NOMO-1 treated with dmso at 0.1 percent for 144 hours (cell line): Measurements from ENCODE around the gene RGMB.

ENCODE experiments used
- DNase-seq: peaks from one replicate; lab custom pipeline; 2025; ENCODE audit not compliant: unreplicated experiment; lab: John Stamatoyannopoulos, UW

Gene RGMB

DNA sequence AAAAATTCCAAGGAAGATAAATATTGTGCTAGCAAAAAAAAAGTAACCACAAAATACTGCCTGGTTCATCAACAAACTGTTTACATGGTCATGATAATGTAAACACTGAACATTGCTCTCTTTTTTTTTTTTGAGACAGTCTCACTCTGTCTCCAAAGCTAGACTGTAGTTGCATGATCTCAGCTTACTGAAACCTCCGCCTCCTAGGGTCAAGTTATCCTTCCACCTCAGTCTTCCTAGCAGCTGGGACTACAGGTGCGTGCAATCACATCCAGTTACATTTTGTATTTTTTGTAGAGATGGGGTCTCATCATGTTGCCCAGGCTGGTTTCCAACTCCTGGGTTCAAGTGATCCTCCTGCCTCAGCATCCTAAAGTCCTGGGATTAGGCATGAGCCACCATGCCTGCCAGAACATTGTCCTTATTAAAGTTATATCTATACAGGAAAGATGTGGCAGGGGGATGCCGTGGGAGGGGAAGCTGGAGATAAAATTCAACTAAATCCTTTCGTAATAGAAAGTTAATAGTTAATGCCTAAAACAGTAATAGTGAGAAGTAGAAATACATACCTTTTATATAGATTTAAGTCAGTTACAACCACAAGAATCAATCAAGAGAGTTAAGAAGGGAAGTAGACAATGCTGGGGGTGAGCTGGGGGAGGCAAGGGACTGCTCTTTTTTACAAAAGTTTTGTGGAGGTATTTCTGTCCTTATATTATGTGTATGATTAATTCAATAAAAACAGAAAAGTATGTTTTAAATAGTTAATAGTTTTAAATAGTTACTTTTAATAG, 52.3 kb downstream of the RGMB start:
- no peak for DNase-seq

- DNase-seq: no peak
Measured at GRCh38 chr5:98827161-98827560, 53.7 kb downstream of the RGMB start.

- no peak for DNase-seq
Measured at GRCh38 chr5:98827588-98828284, 54.3 kb downstream of the RGMB start.

GRCh38 chr5:98836175-98836574, 62.7 kb downstream of the RGMB start:
- DNase-seq: no peak

DNA sequence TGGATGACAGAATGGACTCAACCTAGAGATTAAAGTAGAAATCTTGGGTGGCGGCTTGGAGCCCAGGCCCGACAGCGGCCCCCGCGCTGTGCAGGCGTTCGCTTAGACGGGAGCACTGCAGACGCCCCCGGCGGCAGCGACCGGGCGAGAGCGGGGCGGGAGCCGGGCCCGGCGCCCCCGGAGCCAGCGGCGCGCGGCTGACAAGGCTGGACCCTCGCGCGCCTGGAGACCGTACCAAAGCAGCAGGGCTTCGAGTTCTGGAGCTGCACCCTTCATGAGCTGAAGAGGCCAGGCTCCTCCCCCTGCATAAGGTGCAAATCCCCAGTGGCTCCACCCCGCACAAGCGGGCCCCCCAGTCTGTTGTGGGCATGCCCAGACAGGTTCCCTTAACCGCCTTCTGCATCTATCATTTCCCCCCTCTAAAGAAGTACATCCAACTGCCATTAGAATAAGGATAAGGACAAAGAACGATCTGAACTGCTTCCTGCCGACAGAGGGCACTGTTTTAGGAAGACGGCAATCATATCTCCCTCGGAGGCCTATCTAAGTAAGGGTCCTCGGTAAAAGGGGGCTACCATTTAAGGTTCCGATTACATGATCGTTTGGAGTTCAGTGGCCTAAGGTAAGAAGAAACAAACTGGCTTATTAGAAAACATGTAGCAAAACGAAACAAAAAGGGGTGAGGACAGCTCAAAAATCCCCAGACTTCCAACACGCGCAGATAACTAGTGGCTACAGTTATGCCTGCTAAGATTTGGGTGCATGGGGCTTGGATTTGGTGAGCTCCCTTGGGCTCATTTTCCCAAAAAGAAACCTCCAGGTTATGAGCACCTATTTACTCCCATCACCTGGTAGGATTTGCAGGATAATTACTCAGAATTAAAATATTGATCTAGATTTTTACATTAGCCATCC, 66.3 kb downstream of the RGMB start:
- DNase-seq: no peak

DNA sequence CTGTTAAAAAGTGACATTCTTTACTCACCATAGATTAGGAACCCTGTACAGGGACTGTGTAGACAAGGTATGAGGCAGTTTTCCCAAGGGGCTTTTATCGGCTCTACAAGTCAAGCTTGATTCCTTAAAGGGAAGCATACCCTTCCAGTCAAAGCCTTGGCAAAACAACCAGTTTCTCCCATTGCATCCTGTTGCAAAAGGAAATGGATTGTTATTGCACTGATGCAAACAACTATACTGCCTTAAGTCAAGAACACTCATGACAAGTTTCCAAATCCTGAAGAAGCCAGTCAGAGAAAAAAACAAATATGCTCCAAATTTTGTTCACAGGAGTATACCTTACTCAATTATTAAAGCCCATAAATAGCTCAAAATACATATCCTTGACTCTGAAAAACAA, 67.5 kb downstream of the RGMB start:
- no peak for DNase-seq

DNA sequence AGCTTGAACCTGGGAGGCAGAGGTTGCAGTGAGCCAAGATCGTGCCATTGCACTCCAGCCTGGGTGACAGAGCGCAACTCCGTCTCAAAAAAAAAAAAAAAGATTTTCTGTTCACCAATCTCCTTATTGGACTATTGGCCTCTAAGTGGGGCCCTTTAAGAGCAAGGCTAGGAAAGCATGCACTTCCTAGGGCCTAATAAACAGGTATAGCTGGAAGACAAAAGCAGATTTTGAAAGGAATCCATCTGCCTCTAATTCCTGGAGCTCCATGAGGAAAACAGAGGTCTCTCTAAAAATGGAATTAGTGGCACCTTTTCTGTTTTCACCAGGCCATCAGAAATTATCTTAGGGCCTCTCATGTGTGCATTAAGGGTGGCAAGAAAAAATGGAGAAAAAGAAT, 70.0 kb downstream of the RGMB start:
- no peak for DNase-seq

DNA sequence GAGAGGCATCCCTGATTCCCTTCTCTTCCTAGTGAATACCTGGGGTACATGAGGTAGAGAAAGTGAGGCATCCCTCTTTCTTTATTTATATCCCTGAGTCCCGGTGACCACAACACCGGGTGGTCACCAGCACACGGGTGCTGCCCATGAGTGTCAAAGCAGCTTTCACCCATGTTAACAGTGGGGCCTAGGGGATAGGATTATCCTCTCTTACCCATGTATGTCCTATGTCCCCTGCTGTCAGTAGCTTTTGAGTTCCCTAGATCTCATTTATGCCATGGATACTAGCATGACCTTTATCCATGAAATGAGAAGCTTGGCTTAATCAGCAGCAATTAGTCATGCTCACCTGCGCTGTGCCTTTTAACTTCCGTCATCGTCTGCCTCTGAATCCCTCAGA, 71.4 kb downstream of the RGMB start:
- no peak for DNase-seq

DNA sequence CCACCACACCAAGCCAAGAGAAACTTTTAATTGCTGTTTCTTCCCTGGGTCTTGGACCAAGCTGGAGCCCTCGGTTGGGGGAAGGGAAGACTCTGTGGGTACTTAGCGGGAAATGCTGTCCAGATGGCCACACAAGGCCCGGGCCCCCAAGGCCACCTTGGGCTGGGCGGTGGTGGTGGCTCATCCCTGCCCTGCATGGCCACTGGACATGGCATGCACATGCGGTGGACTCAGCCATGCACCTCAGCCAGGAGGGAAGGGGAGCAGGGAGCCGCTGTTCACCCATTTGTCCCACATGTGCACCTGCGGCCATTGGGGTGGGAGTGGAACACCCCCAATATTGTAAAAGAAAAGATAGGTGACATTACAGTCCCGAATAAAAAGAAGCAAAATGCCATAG, 72.4 kb downstream of the RGMB start:
- DNase-seq: no peak
